OCI-LY7 (cell line): Measurements from ENCODE around the gene SOAT2. TPM values are rescaled to one million over a fixed set of nuclear protein-coding genes. Genes with fewer than 3 reads are reported as not detected.
A peak's percentile ranks its signal among the peaks of the same experiment; 100 is the strongest.

Source experiments
- BruUV-seq: library from RNA; stranded (reverse); fragments of 400-500 nt; replicated peaks from 2 replicates; lab custom pipeline; 2021; lab: Mats Ljungman, UMichigan
- CTCF ChIA-PET: fragments of 300-600 bp; sonication (Branson Sonifier 250); formaldehyde crosslinking; loops from one replicate; lab custom pipeline; 2022; ENCODE audit warnings: antibody characterized with exemption; ENCODE audit not compliant: unreplicated experiment; lab: Charles Lee
- POLR2A ChIA-PET: fragments of 300-600 bp; sonication (Branson Sonifier 250); formaldehyde crosslinking; loops from one replicate; lab custom pipeline; 2022; ENCODE audit warnings: antibody characterized with exemption; lab: Charles Lee
- DNase-seq: peaks from one replicate; pipeline ENCODE4 v3.0.0-alpha.2; 2015; ENCODE audit warnings: low spot score
- H2AFZ ChIP-seq: fragments of 200-600 bp; sonication (generic), shearing (Covaris generic); 2 replicates; pipeline ENCODE4 v1.6.1; 2014; ENCODE audit warnings: mild to moderate bottlenecking, antibody characterized with exemption, low read length, moderate library complexity
- H3K27ac ChIP-seq: fragments of 200-600 bp; sonication (generic); 2 replicates; pipeline ENCODE4 v1.5.1; 2014; ENCODE audit warnings: mixed run types, low read depth, mild to moderate bottlenecking, moderate library complexity, low read length, inconsistent platforms; ENCODE audit not compliant: poor library complexity, severe bottlenecking
- H3K36me3 ChIP-seq: fragments of 200-600 bp; sonication (generic); 2 replicates; pipeline ENCODE4 v1.6.1; 2014; ENCODE audit warnings: mild to moderate bottlenecking, antibody characterized with exemption, low read length, moderate library complexity, mixed read lengths; ENCODE audit not compliant: insufficient read depth
- H3K4me1 ChIP-seq: fragments of 200-600 bp; sonication (generic); 2 replicates; pipeline ENCODE4 v1.5.1; 2014; ENCODE audit warnings: mild to moderate bottlenecking, low read length; ENCODE audit not compliant: insufficient read depth, poor library complexity, severe bottlenecking
- H3K4me2 ChIP-seq: fragments of 200-600 bp; sonication (generic); 2 replicates; pipeline ENCODE4 v1.6.1; 2014; ENCODE audit warnings: mild to moderate bottlenecking, low read length
- H3K4me3 ChIP-seq: fragments of 200-600 bp; sonication (generic); 2 replicates; pipeline ENCODE4 v1.5.1; 2014; ENCODE audit warnings: mild to moderate bottlenecking, low read depth, low read length; ENCODE audit not compliant: poor library complexity, severe bottlenecking
- H3K79me2 ChIP-seq: fragments of 200-600 bp; sonication (generic); 2 replicates; pipeline ENCODE4 v1.6.1; 2016; ENCODE audit warnings: low read depth, mild to moderate bottlenecking, low read length, moderate library complexity, mixed read lengths; ENCODE audit not compliant: insufficient read depth
- H3K9me2 ChIP-seq: fragments of 200-600 bp; sonication (generic); 2 replicates; pipeline ENCODE4 v1.6.1; 2016; ENCODE audit warnings: mild to moderate bottlenecking, low read length, mixed read lengths; ENCODE audit not compliant: insufficient read depth
- H3K9me3 ChIP-seq: fragments of 200-600 bp; sonication (generic); 2 replicates; pipeline ENCODE4 v1.6.1; 2014; ENCODE audit warnings: mild to moderate bottlenecking, mixed run types, low read length, mixed read lengths
- H4K20me1 ChIP-seq: fragments of 200-600 bp; sonication (generic); 2 replicates; pipeline ENCODE4 v1.6.1; 2014; ENCODE audit warnings: mild to moderate bottlenecking, antibody characterized with exemption, low read length, moderate library complexity, mixed read lengths; ENCODE audit not compliant: insufficient read depth
- CTCF ChIP-seq: fragments of 200-600 bp; sonication (generic); conservative IDR thresholded peaks from 2 replicates; pipeline ENCODE4 v1.5.1; 2014; ENCODE audit warnings: mild to moderate bottlenecking, antibody characterized with exemption, low read length, moderate library complexity, mixed read lengths
- EZH2phosphoT487 ChIP-seq: fragments of 200-600 bp; sonication (generic); IDR thresholded peaks from 2 replicates; pipeline ENCODE4 v1.6.1; 2018; ENCODE audit warnings: low read depth, borderline replicate concordance, mild to moderate bottlenecking, mixed run types, antibody characterized with exemption, low read length, moderate library complexity, mixed read lengths
- intact Hi-C: fragments of 100-400 bp; cut with micrococcal nuclease; formaldehyde crosslinking; loops from one replicate; pipeline ENCODE4 v1.10.0; 2022; ENCODE audit not compliant: unreplicated experiment
- total RNA-seq, 2 experiments: library from RNA; depleted of rRNA in 1 of 2; stranded (reverse); fragments of >200 nt in 1 of 2; shearing (Covaris generic) in 1 of 2; gene quantifications; 2 replicates each; pipeline ENCODE4 v1.2.3, GENCODE V29; 2014 to 2022

Gene SOAT2
- total RNA-seq, 2 experiments from 2014 or later, result 0.06 to 1.8 TPM

GRCh38 chr12:53065470-53065869, 37.8 kb upstream of the SOAT2 start:
- no peak overlapping the region for H2AFZ ChIP-seq
- POLR2A ChIA-PET, result interaction anchor here (0.6 to 2.9 kb wide), 6 partner anchors 14 to 53 kb away, joined by 3 to 12 read pairs (median 3); partner anchors contain the start of genes SOAT2 and SPRYD3
- no peak overlapping the region for H3K4me2 ChIP-seq
- no peak for DNase-seq
- H4K20me1 ChIP-seq, result no peaks in the 10 kb centered on the region
- TF ChIP-seq EZH2phosphoT487 (no peak), CTCF (no peak)
- no peak overlapping the region for H3K4me3 ChIP-seq
- no peak overlapping the region for H3K27ac ChIP-seq
- peaks cover 17% of the 10 kb centered on the region; the same call in 1 of the 2 replicates for H3K36me3 ChIP-seq
- no peaks in the 10 kb centered on the region for H3K79me2 ChIP-seq
- no peaks in the 10 kb centered on the region for H3K4me1 ChIP-seq
- H3K9me2 ChIP-seq, result no peaks in the 10 kb centered on the region
- BruUV-seq, result no TSS peak
- CTCF ChIA-PET, result interaction anchor here (1.3 to 2.1 kb wide), 4 partner anchors 8 to 37 kb away, joined by 6 to 13 read pairs (median 8); partner anchors contain the start of gene SPRYD3
- intact Hi-C loops, result no loop called here
- no peaks in the 10 kb centered on the region for H3K9me3 ChIP-seq

GRCh38 chr12:53065975-53066931, 37.0 kb upstream of the SOAT2 start:
- ChIA-PET POLR2A (interaction anchor here (0.6 to 2.9 kb wide), 6 partner anchors 14 to 52 kb away, joined by 3 to 12 read pairs (median 3); partner anchors contain the start of genes SOAT2 and SPRYD3), CTCF (interaction anchor here (0.6 to 2.1 kb wide), 8 partner anchors 9 to 134 kb away, joined by 3 to 13 read pairs (median 6); partner anchors contain the start of genes IGFBP6 and SPRYD3)
- Histone ChIP-seq H4K20me1 (no peaks in the 10 kb centered on the region), H3K4me1 (no peaks in the 10 kb centered on the region), H3K9me2 (no peaks in the 10 kb centered on the region), H3K9me3 (no peaks in the 10 kb centered on the region), H3K79me2 (no peaks in the 10 kb centered on the region), H3K36me3 (peaks cover 17% of the 10 kb centered on the region; the same call in 1 of the 2 replicates), H3K4me2 (no peak overlapping the region), H3K27ac (no peak overlapping the region), H3K4me3 (no peak overlapping the region), H2AFZ (no peak overlapping the region)
- intact Hi-C loops, result loop anchor here (1.0 kb wide), 1 partner anchor 33 kb away; no protein-coding TSS in a partner anchor
- no TSS peak for BruUV-seq
- TF ChIP-seq CTCF (peak; percentile 93), EZH2phosphoT487 (no peak)
- DNase-seq, result peak; percentile 63
